Upper lobe of left lung (tissue), 6 donors: Measurements from ENCODE around the gene PTPRO. TPM values are rescaled to one million over a fixed set of nuclear protein-coding genes. Genes with fewer than 3 reads are reported as not detected.
"Not testable (repeated sequence)": the region's sequence is repeated elsewhere in the genome, so short reads cannot be mapped to it uniquely, and the experiment has no call there.

ENCODE experiments used
- ATAC-seq, 2 donors: fragments of 200-7000 bp; cut with Tn5 transposase; one replicate each; pipeline ENCODE4 v1.9.1; 2022; ENCODE audit warnings: mild to moderate bottlenecking in 2 of 2, moderate library complexity in 2 of 2; ENCODE audit not compliant: low FRiP score in 2 of 2
- DNase-seq, 2 donors: peaks; one replicate each; pipeline ENCODE4 v3.0.0-alpha.2; 2019 to 2020
- H3K27ac ChIP-seq, 4 donors: fragments of 200-600 bp; sonication (generic); one replicate each; pipeline ENCODE4 v1.5.1; 2016 to 2019
- H3K27me3 ChIP-seq, 4 donors: fragments of 200-600 bp; sonication (generic); one replicate each; pipeline ENCODE4 v1.5.1; 2017 to 2019
- H3K36me3 ChIP-seq, 4 donors: fragments of 200-600 bp; sonication (generic); one replicate each; pipeline ENCODE4 v1.5.1; 2016 to 2019
- H3K4me1 ChIP-seq, 4 donors: fragments of 200-600 bp; sonication (generic); one replicate each; pipeline ENCODE4 v1.5.1; 2018 to 2019
- H3K4me3 ChIP-seq, 4 donors: fragments of 200-600 bp; sonication (generic); one replicate each; pipeline ENCODE4 v1.5.1; 2017 to 2019; ENCODE audit warnings: mild to moderate bottlenecking in 2 of 4, moderate library complexity in 1 of 4
- H3K9me3 ChIP-seq, 4 donors: fragments of 200-600 bp; sonication (generic); one replicate each; pipeline ENCODE4 v1.5.1; 2018 to 2019
- CTCF ChIP-seq, 6 experiments: fragments of 450-650 bp in 4 of 6; fragments of 200-600 bp in 2 of 6; sonication (generic) in 2 of 6; IDR thresholded peaks; one replicate each; pipeline ENCODE4 v1.5.1; 2016 to 2019; ENCODE audit warnings: antibody characterized with exemption in 6 of 6
- EP300 ChIP-seq, 4 donors: sonication (generic); formaldehyde crosslinking; IDR thresholded peaks; one replicate each; pipeline ENCODE4 v1.5.1; 2017; ENCODE audit warnings: antibody characterized with exemption in 4 of 4, control low read depth in 2 of 4
- POLR2A ChIP-seq, 4 donors: fragments of 450-650 bp; IDR thresholded peaks; one replicate each; pipeline ENCODE4 v1.5.1; 2016 to 2017; ENCODE audit warnings: antibody characterized with exemption in 4 of 4, mild to moderate bottlenecking in 2 of 4
- POLR2AphosphoS5 ChIP-seq, 2 donors: sonication (generic); formaldehyde crosslinking; IDR thresholded peaks; one replicate each; pipeline ENCODE4 v1.5.1; 2017; ENCODE audit warnings: antibody characterized with exemption in 2 of 2
- WGBS, 2 donors: methylation state at CpG; one replicate each; pipeline ENCODE4 v1.1.5; 2017 to 2018; 5-methylcytosine and 5-hydroxymethylcytosine counted together
- total RNA-seq, 6 donors: library from RNA; depleted of rRNA in 4 of 6; stranded (reverse); fragments of >200 nt in 4 of 6; gene quantifications; one replicate each; pipeline versions ENCODE4 v1.1.0 to v1.2.1, GENCODE V29; 2016 to 2021
- donor health status: DM: no; HTN: no; CAD: no; lungs with moderate emphysema.
- donor health status: DM: no; HTN: yes; CAD: no; lungs with severe emphysema.

Gene PTPRO
- total RNA-seq, 6 donors from 2014 or later = 3.6 to 19.0 (median 8.4) TPM

DNA sequence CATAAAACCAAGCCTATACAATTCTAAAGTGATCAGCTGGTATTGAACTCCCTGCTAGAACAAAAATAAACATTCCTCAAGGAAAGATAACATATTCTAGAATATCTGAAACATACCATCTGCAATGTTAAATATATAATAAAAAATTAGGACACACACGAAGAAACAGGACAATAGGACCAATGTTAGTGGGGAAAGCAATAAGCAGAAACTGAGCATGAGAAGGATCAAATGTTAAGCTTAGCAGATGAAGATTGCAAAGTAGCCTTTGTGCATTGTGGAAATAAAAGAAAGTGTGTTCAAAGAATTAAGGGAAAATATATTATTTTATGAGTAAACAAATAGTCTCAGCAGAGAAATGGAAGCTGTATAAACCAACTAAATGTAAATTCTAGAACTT, 286.1 kb downstream of the PTPRO start:
- DNase-seq (no peak), ATAC-seq (no peak)
- Histone ChIP-seq H3K27me3 (no peaks in the 10 kb centered on the region), H3K9me3 (no peaks in the 10 kb centered on the region), H3K4me3 (no peak overlapping the region), H3K36me3 (no peaks in the 10 kb centered on the region), H3K4me1 (no peaks in the 10 kb centered on the region), H3K27ac (no peak overlapping the region)
- 76 to 80% methylated on average over 1 of the region's 1 CpG for WGBS, 2 donors
- TF ChIP-seq POLR2AphosphoS5 (IDR thresholded peaks at IDR 0.05) = no peak
- no peak for TF ChIP-seq EP300 (IDR thresholded peaks at IDR 0.05)
- TF ChIP-seq POLR2A (IDR thresholded peaks at IDR 0.05) = no peak
- no peak for TF ChIP-seq CTCF (IDR thresholded peaks at IDR 0.05)

- Histone ChIP-seq H3K4me1 (no peaks in the 10 kb centered on the region), H3K36me3 (no peaks in the 10 kb centered on the region), H3K9me3 (no peaks in the 10 kb centered on the region), H3K27ac (no peak overlapping the region), H3K27me3 (no peaks in the 10 kb centered on the region), H3K4me3 (no peak overlapping the region)
- ATAC-seq = no peak
- TF ChIP-seq CTCF (IDR thresholded peaks at IDR 0.05) (no peak), EP300 (IDR thresholded peaks at IDR 0.05) (no peak), POLR2A (IDR thresholded peaks at IDR 0.05) (no peak), POLR2AphosphoS5 (IDR thresholded peaks at IDR 0.05) (no peak)
- 73 to 77% methylated on average over 1 of the region's 1 CpG for WGBS, 2 donors
- no peak for DNase-seq
These were observed 286.6 kb downstream of the PTPRO start for GRCh38 chr12:15608941-15609340.

DNA sequence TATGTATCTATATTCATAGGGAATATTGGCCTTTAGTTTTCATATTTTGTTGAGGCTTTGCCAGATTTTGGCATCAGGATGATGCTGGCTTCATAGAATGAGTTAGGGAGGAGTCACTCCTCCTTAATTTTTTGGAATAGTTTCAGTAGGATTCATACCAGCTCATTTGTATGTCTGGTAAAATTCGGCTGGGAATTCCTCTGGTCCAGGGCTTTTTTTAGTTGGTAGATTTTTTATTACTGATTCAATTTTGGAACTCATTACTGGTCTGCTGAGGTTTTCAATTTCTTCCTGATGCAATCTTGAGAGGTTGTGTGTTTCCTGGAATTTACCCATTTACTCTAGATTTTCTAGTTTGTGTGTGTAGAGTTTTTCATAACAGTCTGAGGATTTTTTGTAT, 291.7 kb downstream of the PTPRO start:
- 81 to 87% methylated on average over 1 of the region's 1 CpG for WGBS, 2 donors
- H3K4me3 ChIP-seq = no peak overlapping the region
- no peak overlapping the region for H3K27ac ChIP-seq
- ATAC-seq = peak in 1 of 2 donors; percentile 60
- no peak for TF ChIP-seq POLR2AphosphoS5 (IDR thresholded peaks at IDR 0.05)
- no peak for TF ChIP-seq EP300 (IDR thresholded peaks at IDR 0.05)
- TF ChIP-seq POLR2A (IDR thresholded peaks at IDR 0.05) = no peak
- no peak for TF ChIP-seq CTCF (IDR thresholded peaks at IDR 0.05)
- DNase-seq = no peak
- H3K9me3 ChIP-seq = peaks cover 0 to 6% (median 0%) of the 10 kb centered on the region in 4 donors
- no peaks in the 10 kb centered on the region for H3K4me1 ChIP-seq
- peaks cover 0 to under 1% (median 0%) of the 10 kb centered on the region in 4 donors for H3K36me3 ChIP-seq
- H3K27me3 ChIP-seq = no peaks in the 10 kb centered on the region

DNA sequence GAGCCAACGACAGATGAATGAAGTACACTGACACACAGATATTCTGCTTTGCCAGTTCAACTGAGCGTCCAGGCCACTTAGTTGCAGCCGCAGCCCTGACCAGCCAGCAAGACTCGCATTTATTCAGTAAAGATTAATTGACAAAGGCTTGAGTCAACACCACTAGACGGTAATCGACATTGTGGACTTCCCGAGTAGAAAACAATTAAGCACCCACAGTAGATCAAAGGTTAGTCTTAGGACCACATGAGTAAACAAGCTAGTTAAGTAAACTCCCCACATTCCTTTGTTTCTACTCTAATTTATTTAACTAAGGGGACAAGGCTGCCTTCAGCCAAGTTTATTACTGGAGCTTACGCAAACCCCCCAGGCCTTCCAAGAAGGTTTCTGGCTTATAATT, 294.2 kb downstream of the PTPRO start:
- H3K36me3 ChIP-seq, ATAC-seq, DNase-seq, H3K4me1 ChIP-seq, H3K27ac ChIP-seq, H3K9me3 ChIP-seq, H3K4me3 ChIP-seq, H3K27me3 ChIP-seq: not testable (repeated sequence)
- WGBS, 2 donors = 91 to 98% methylated on average over 8 of the region's 8 CpGs

GRCh38 chr12:15620741-15621539, 298.6 kb downstream of the PTPRO start:
- WGBS, 2 donors = 62 to 68% methylated on average over 4 of the region's 4 CpGs

More at GRCh38 chr12:15620741-15621539, 298.6 kb downstream of the PTPRO start:
- Histone ChIP-seq H3K27me3 (no peaks in the 10 kb centered on the region), H3K36me3 (peaks cover 0 to 3% (median 2%) of the 10 kb centered on the region in 4 donors), H3K27ac (peak overlapping the region in 1 of 4 donors; percentile 23), H3K4me1 (no peaks in the 10 kb centered on the region), H3K9me3 (peaks cover 0 to 6% (median 0%) of the 10 kb centered on the region in 4 donors), H3K4me3 (no peak overlapping the region)
- ATAC-seq (no peak), DNase-seq (no peak)
- no peak for TF ChIP-seq POLR2A (IDR thresholded peaks at IDR 0.05)
- no peak for TF ChIP-seq EP300 (IDR thresholded peaks at IDR 0.05)
- TF ChIP-seq POLR2AphosphoS5 (IDR thresholded peaks at IDR 0.05) = no peak
- no peak for TF ChIP-seq CTCF (IDR thresholded peaks at IDR 0.05)
